OCI-LY1 (cell line): ENCODE results near the gene ZDBF2.

ENCODE experiments used
- H2AFZ ChIP-seq: fragments of 200-600 bp; sonication (generic), shearing (Covaris generic); 2 replicates; pipeline ENCODE4 v1.6.0; 2014; ENCODE audit warnings: antibody characterized with exemption, mild to moderate bottlenecking, low read length
- H3F3A ChIP-seq: fragments of 200-600 bp; sonication (generic), shearing (Covaris generic); 2 replicates; pipeline ENCODE4 v1.6.0; 2014; ENCODE audit warnings: mild to moderate bottlenecking, antibody characterized with exemption, low read length, moderate library complexity; ENCODE audit not compliant: insufficient read depth
- H3K27ac ChIP-seq: fragments of 200-600 bp; sonication (generic); 2 replicates; pipeline ENCODE4 v1.5.1; 2014; ENCODE audit warnings: low read length, mixed run types, mild to moderate bottlenecking, low read depth; ENCODE audit not compliant: poor library complexity, severe bottlenecking
- H3K27me3 ChIP-seq: fragments of 200-600 bp; sonication (generic); 2 replicates; pipeline ENCODE4 v1.6.0; 2014; ENCODE audit warnings: antibody characterized with exemption, mild to moderate bottlenecking, low read length, moderate library complexity; ENCODE audit not compliant: insufficient read depth
- H3K36me3 ChIP-seq: fragments of 200-600 bp; sonication (generic); 2 replicates; pipeline ENCODE4 v1.6.1; 2014; ENCODE audit warnings: mild to moderate bottlenecking, antibody characterized with exemption, low read length, moderate library complexity, mixed read lengths; ENCODE audit not compliant: insufficient read depth
- H3K4me1 ChIP-seq: fragments of 200-600 bp; sonication (generic); 2 replicates; pipeline ENCODE4 v1.5.1; 2014; ENCODE audit warnings: mild to moderate bottlenecking, low read length, moderate library complexity; ENCODE audit not compliant: insufficient read depth, severe bottlenecking
- H3K4me2 ChIP-seq: fragments of 200-600 bp; sonication (generic), shearing (Covaris generic); 2 replicates; pipeline ENCODE4 v1.6.1; 2014; ENCODE audit warnings: low read length
- H3K4me3 ChIP-seq: fragments of 200-600 bp; sonication (generic); 2 replicates; pipeline ENCODE4 v1.5.1; 2014; ENCODE audit warnings: low read length, low read depth, mild to moderate bottlenecking, mixed read lengths; ENCODE audit not compliant: poor library complexity, severe bottlenecking
- H3K79me2 ChIP-seq: fragments of 200-600 bp; shearing (Covaris generic); 2 replicates; pipeline ENCODE4 v1.6.1; 2016; ENCODE audit warnings: mixed run types, low read length, mixed read lengths; ENCODE audit not compliant: insufficient read depth
- H3K9ac ChIP-seq: fragments of 200-600 bp; sonication (generic), shearing (Covaris generic); 2 replicates; pipeline ENCODE4 v1.6.1; 2014; ENCODE audit warnings: mild to moderate bottlenecking, low read length, mixed read lengths
- H3K9me2 ChIP-seq: fragments of 200-600 bp; sonication (generic), shearing (Covaris generic); 2 replicates; pipeline ENCODE4 v1.6.1; 2014; ENCODE audit warnings: low read depth, mild to moderate bottlenecking, low read length, mixed read lengths
- H3K9me3 ChIP-seq: fragments of 200-600 bp; shearing (Covaris generic); 2 replicates; pipeline ENCODE4 v1.6.1; 2014; ENCODE audit warnings: low read length, mixed read lengths
- H4K20me1 ChIP-seq: fragments of 200-600 bp; sonication (generic), shearing (Covaris generic); 2 replicates; pipeline ENCODE4 v1.6.0; 2016; ENCODE audit warnings: mild to moderate bottlenecking, low read length; ENCODE audit not compliant: insufficient read depth
- CTCF ChIP-seq: fragments of 200-600 bp; sonication (generic), shearing (Covaris generic); IDR thresholded peaks from 2 replicates; pipeline ENCODE4 v1.5.1; 2017; ENCODE audit warnings: mild to moderate bottlenecking, antibody characterized with exemption, low read length, moderate library complexity, mixed read lengths
- EZH2 ChIP-seq: fragments of 200-600 bp; sonication (generic), shearing (Covaris generic); IDR thresholded peaks from 2 replicates; pipeline ENCODE4 v1.8.0; 2017; ENCODE audit warnings: borderline replicate concordance, mixed run types, mild to moderate bottlenecking, antibody characterized with exemption, low read length, moderate library complexity, mixed read lengths

Gene ZDBF2

DNA sequence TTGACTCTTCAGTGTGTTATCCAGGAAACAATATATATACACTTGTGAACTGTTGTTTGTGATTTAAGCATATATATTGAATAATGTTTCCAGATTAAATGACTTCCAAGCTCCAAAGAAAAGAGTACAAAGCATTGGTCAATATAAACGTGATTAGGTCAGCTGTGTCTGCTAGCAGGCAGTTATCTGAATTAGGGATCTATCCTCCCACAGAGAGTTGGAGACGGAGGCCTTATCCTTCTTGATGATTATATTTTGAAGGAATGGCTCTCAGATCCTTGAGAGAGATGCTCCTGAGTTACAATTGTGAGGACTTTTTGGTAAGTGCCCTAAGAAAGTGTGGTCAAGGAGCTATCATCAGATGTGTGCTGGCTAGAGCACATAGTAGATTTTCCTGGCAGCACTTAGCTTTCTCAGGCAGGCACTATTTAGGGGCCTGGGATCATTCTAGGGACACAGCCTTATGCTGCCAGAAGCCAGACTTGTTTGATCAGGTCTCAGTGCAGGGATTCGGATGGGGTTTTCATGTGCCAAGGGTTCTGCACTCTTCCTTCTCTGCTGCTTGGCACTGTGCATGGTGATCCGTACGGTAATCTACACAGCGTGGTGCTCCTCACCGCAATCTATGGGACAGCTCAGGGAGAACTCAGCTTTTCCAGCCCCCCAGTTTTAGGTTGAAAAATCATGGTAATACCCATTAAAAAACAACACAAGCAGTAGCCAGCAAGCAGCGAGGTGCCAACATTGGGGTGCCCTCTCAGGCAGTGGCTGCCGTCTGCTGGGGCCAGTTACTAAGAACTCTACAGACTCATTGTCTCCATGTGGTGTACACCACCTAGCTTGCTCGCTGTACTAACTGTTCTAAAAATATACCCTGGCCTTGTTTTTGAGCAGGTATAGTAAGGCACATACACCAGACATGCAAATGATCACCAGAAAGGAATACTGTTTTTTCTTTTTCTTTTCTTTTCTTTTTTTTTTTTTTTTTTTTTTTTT lies 8.0 kb upstream of the ZDBF2 start:
- H3K4me2 ChIP-seq: no peak overlapping the region
- no peaks in the 10 kb centered on the region for H3K27me3 ChIP-seq
- H3K9me2 ChIP-seq: no peaks in the 10 kb centered on the region
- no peaks in the 10 kb centered on the region for H3K9me3 ChIP-seq
- H3K79me2 ChIP-seq: no peaks in the 10 kb centered on the region
- no peaks in the 10 kb centered on the region for H3K36me3 ChIP-seq
- H2AFZ ChIP-seq: no peak overlapping the region
- no peak overlapping the region for H3K27ac ChIP-seq
- H3F3A ChIP-seq: no peaks in the 10 kb centered on the region
- H3K9ac ChIP-seq: no peak overlapping the region
- H3K4me3 ChIP-seq: no peak overlapping the region
- peaks cover 4% of the 10 kb centered on the region for H3K4me1 ChIP-seq
- H4K20me1 ChIP-seq: no peaks in the 10 kb centered on the region
- no peak for TF ChIP-seq EZH2
- no peak for TF ChIP-seq CTCF

DNA sequence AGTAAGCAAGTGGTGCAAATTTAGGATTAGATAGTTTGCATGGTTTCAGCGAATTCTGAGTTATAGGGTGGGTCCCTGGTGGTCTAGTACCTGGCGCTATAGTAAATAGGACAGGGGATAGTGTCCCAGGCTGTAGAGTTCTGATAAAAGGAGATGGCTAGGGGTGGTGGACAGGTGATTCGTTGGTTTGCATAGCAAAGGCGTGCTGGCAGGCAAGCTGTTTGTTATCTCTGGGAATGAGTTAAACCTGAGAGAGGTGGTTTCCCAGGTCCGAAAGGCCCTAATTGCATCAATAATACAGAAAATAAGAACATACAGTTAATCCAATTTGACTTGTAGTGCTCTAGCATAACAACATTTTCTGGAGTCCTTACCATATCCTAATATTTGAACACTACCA lies 6.9 kb upstream of the ZDBF2 start:
- Histone ChIP-seq H3K36me3 (no peaks in the 10 kb centered on the region), H3K9me3 (no peaks in the 10 kb centered on the region), H4K20me1 (no peaks in the 10 kb centered on the region), H3K4me1 (peaks cover 4% of the 10 kb centered on the region), H3K9ac (no peak overlapping the region), H3K27me3 (no peaks in the 10 kb centered on the region), H3K4me3 (no peak overlapping the region), H3K9me2 (no peaks in the 10 kb centered on the region), H3F3A (no peaks in the 10 kb centered on the region), H3K4me2 (no peak overlapping the region), H3K79me2 (no peaks in the 10 kb centered on the region), H2AFZ (no peak overlapping the region), H3K27ac (no peak overlapping the region)
- no peak for TF ChIP-seq CTCF

GRCh38 chr2:206271065-206271464 lies 3.4 kb upstream of the ZDBF2 start:
- no peak overlapping the region for H3K27ac ChIP-seq
- H2AFZ ChIP-seq: no peak overlapping the region
- H3K27me3 ChIP-seq: no peaks in the 10 kb centered on the region
- H3K4me3 ChIP-seq: no peak overlapping the region
- TF ChIP-seq CTCF: no peak
- no peak for TF ChIP-seq EZH2
- H3K9me3 ChIP-seq: no peaks in the 10 kb centered on the region
- H3F3A ChIP-seq: no peaks in the 10 kb centered on the region
- H3K9ac ChIP-seq: no peak overlapping the region
- no peak overlapping the region for H3K4me2 ChIP-seq
- no peaks in the 10 kb centered on the region for H3K36me3 ChIP-seq
- peaks cover 20% of the 10 kb centered on the region for H3K4me1 ChIP-seq
- H3K79me2 ChIP-seq: peaks cover 3% of the 10 kb centered on the region; the same call in 1 of the 2 replicates
- H4K20me1 ChIP-seq: no peaks in the 10 kb centered on the region
- no peaks in the 10 kb centered on the region for H3K9me2 ChIP-seq
